ENCODE measurements around the gene RHPN2.

RHPN2 gene

DNA sequence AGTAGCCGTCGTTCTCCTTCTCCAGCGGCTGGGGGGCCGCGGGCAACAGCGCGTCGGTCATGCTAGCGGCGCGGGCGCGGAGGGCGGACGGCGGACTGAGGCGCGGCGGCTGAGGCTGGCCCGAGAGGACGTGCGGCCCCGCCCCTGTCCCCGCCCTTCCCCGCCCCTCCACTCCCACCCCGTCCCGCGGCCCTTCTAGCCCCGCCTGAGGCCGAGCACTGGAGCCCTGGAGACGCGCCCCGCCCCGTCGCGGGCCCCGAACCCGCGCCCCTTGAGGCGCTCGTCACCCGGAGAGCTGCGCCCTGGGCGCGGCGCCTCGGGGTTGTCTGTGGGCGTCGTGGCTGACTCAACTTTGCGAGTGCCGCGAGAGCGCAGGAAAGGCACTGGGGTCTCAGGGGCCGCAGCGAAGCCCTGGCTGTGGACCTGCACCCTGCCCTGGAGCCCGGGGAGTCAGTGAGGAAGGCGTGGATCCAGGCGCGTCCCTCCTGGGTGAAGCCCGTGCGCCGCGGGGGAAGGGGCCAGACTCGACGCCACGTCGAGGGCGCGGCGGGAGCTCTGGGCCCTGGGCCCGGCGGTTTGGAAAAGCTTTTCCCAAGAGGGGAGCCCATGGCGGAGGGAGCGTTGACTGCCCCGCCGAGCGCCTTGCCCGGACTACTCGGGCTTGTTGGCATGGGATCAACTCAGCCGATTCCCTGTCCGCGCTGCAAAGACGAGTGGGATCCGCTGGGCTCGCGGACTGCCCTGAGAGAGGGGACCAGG lies at the start of gene RHPN2:
TSS of gene RHPN2 (minus strand) at position 97 of the 759 bp plus-strand sequence. CDS start at position 61, 36 bp downstream.
- ATAC-seq, result peak; percentile 95
- TF ChIP-seq, protein P1, sequence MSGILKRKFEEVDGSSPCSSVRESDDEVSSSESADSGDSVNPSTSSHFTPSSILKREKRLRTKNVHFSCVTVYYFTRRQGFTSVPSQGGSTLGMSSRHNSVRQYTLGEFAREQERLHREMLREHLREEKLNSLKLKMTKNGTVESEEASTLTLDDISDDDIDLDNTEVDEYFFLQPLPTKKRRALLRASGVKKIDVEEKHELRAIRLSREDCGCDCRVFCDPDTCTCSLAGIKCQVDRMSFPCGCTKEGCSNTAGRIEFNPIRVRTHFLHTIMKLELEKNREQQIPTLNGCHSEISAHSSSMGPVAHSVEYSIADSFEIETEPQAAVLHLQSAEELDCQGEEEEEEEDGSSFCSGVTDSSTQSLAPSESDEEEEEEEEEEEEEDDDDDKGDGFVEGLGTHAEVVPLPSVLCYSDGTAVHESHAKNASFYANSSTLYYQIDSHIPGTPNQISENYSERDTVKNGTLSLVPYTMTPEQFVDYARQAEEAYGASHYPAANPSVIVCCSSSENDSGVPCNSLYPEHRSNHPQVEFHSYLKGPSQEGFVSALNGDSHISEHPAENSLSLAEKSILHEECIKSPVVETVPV (CRISPR knock-in tag; IDR thresholded peaks at IDR 0.05), result no peak
- no peak for TF ChIP-seq TCF4 (CRISPR knock-in tag; IDR thresholded peaks at IDR 0.05; ENCODE audit: borderline replicate concordance)
- TF ChIP-seq ZNF565 (CRISPR knock-in tag; conservative IDR thresholded peaks at IDR 0.05; ENCODE audit: low read depth), result no peak
- no peak for TF ChIP-seq ZNF70 (CRISPR knock-in tag; IDR thresholded peaks at IDR 0.05)
- no peak for TF ChIP-seq ZC3H10 (CRISPR knock-in tag; IDR thresholded peaks at IDR 0.05)

DNA sequence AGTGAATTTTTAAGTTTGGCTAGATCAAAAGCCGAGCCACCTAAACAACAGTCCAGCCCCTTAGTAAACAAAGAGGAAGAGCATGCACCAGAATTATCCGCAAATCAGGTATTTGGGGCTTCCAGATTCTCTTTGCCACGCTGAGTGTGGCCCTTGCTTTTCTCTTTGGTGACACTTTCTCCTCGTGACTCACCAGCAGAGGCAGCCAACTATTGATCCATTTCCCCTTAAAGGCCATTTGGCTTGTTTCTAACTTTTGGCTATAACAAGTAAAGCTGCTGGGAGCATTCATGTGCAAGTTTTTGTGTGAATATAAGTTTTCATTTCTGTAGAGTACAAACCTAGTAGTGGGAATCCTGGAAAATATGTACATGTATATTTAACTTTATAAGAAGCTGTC lies 49.6 kb upstream of the RHPN2 start:
- ATAC-seq, result no peak
- TF ChIP-seq SNAI2 (CRISPR knock-in tag; IDR thresholded peaks at IDR 0.05) (no peak), ZNF565 (CRISPR knock-in tag; conservative IDR thresholded peaks at IDR 0.05; ENCODE audit: low read depth) (no peak), BACH2 (CRISPR knock-in tag; IDR thresholded peaks at IDR 0.05; ENCODE audit: borderline replicate concordance) (no peak), TCF4 (CRISPR knock-in tag; IDR thresholded peaks at IDR 0.05; ENCODE audit: borderline replicate concordance) (no peak), TOX (CRISPR knock-in tag; IDR thresholded peaks at IDR 0.05; ENCODE audit: borderline replicate concordance) (no peak), PPARA (CRISPR knock-in tag; IDR thresholded peaks at IDR 0.05; ENCODE audit: borderline replicate concordance) (no peak), ZC3H10 (CRISPR knock-in tag; IDR thresholded peaks at IDR 0.05) (no peak), ISL1 (CRISPR knock-in tag; IDR thresholded peaks at IDR 0.05) (no peak), CSDC2 (CRISPR knock-in tag; IDR thresholded peaks at IDR 0.05) (no peak), ZFP3 (CRISPR knock-in tag; IDR thresholded peaks at IDR 0.05) (no peak), ARNTL (CRISPR knock-in tag; IDR thresholded peaks at IDR 0.05; ENCODE audit: borderline replicate concordance, low read depth) (no peak), ZNF8 (CRISPR knock-in tag; IDR thresholded peaks at IDR 0.05) (no peak), GLIS3 (CRISPR knock-in tag; IDR thresholded peaks at IDR 0.05) (no peak), OSR1 (CRISPR knock-in tag; IDR thresholded peaks at IDR 0.05) (no peak), ZFP30 (CRISPR knock-in tag; IDR thresholded peaks at IDR 0.05) (no peak), RARB (CRISPR knock-in tag; IDR thresholded peaks at IDR 0.05) (no peak)
- TF ChIP-seq, protein P1 (CRISPR knock-in tag; IDR thresholded peaks at IDR 0.05), result no peak
- TF ChIP-seq, protein P2, sequence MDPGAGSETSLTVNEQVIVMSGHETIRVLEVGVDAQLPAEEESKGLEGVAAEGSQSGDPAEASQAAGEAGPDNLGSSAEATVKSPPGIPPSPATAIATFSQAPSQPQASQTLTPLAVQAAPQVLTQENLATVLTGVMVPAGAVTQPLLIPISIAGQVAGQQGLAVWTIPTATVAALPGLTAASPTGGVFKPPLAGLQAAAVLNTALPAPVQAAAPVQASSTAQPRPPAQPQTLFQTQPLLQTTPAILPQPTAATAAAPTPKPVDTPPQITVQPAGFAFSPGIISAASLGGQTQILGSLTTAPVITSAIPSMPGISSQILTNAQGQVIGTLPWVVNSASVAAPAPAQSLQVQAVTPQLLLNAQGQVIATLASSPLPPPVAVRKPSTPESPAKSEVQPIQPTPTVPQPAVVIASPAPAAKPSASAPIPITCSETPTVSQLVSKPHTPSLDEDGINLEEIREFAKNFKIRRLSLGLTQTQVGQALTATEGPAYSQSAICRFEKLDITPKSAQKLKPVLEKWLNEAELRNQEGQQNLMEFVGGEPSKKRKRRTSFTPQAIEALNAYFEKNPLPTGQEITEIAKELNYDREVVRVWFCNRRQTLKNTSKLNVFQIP (CRISPR knock-in tag; IDR thresholded peaks at IDR 0.05; ENCODE audit: borderline replicate concordance, low read depth), result no peak
- TF ChIP-seq, protein P3, sequence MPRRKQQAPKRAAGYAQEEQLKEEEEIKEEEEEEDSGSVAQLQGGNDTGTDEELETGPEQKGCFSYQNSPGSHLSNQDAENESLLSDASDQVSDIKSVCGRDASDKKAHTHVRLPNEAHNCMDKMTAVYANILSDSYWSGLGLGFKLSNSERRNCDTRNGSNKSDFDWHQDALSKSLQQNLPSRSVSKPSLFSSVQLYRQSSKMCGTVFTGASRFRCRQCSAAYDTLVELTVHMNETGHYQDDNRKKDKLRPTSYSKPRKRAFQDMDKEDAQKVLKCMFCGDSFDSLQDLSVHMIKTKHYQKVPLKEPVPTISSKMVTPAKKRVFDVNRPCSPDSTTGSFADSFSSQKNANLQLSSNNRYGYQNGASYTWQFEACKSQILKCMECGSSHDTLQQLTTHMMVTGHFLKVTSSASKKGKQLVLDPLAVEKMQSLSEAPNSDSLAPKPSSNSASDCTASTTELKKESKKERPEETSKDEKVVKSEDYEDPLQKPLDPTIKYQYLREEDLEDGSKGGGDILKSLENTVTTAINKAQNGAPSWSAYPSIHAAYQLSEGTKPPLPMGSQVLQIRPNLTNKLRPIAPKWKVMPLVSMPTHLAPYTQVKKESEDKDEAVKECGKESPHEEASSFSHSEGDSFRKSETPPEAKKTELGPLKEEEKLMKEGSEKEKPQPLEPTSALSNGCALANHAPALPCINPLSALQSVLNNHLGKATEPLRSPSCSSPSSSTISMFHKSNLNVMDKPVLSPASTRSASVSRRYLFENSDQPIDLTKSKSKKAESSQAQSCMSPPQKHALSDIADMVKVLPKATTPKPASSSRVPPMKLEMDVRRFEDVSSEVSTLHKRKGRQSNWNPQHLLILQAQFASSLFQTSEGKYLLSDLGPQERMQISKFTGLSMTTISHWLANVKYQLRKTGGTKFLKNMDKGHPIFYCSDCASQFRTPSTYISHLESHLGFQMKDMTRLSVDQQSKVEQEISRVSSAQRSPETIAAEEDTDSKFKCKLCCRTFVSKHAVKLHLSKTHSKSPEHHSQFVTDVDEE (CRISPR knock-in tag; IDR thresholded peaks at IDR 0.05), result no peak

DNA sequence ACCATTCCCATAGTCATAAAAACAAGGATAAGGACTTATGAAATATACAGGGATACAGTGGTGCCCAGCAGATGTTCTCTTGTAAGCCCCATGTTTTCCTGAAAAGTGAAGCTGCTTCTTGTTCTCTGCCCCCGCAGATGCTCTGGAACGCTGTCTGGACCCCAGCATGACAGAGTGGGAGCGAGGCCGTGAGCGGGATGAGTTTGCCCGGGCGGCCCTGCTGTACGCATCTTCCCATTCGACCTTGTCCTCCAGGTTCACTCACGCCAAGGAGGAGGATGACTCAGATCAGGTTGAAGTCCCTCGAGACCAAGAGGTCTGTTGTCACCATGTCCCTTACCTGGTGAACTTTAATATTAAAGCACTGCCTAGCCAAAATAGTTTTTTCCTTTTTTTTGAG lies 46.9 kb upstream of the RHPN2 start:
- no peak for ATAC-seq
- TF ChIP-seq CSDC2 (CRISPR knock-in tag; IDR thresholded peaks at IDR 0.05), result no peak
- TF ChIP-seq, protein P4, sequence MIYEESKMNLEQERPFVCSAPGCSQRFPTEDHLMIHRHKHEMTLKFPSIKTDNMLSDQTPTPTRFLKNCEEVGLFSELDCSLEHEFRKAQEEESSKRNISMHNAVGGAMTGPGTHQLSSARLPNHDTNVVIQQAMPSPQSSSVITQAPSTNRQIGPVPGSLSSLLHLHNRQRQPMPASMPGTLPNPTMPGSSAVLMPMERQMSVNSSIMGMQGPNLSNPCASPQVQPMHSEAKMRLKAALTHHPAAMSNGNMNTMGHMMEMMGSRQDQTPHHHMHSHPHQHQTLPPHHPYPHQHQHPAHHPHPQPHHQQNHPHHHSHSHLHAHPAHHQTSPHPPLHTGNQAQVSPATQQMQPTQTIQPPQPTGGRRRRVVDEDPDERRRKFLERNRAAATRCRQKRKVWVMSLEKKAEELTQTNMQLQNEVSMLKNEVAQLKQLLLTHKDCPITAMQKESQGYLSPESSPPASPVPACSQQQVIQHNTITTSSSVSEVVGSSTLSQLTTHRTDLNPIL (CRISPR knock-in tag; IDR thresholded peaks at IDR 0.05; ENCODE audit: low read depth), result no peak
- TF ChIP-seq TOX (CRISPR knock-in tag; IDR thresholded peaks at IDR 0.05; ENCODE audit: borderline replicate concordance), result no peak

Measured in SK-N-SH treated with all-trans-retinoic acid at 6 μM for 48 hours (cell line).